SIG-M5 treated with dmso at 0.1 percent for 504 hours (cell line): ENCODE measurements around the gene CDK6.
"Not testable (repeated sequence)": the region's sequence is repeated elsewhere in the genome, so short reads cannot be mapped to it uniquely, and the experiment has no call there.

Experiments
- DNase-seq: peaks from one replicate; lab custom pipeline; 2025; ENCODE audit not compliant: unreplicated experiment; lab: John Stamatoyannopoulos, UW

The CDK6 gene

GRCh38 chr7:92836489-92836999, at the start of gene CDK6:
Gene CDK6 (minus strand): TSS chr7:92836573. CDS start chr7:92833323, 3,250 bp downstream.
- peak; percentile 12 for DNase-seq

DNA sequence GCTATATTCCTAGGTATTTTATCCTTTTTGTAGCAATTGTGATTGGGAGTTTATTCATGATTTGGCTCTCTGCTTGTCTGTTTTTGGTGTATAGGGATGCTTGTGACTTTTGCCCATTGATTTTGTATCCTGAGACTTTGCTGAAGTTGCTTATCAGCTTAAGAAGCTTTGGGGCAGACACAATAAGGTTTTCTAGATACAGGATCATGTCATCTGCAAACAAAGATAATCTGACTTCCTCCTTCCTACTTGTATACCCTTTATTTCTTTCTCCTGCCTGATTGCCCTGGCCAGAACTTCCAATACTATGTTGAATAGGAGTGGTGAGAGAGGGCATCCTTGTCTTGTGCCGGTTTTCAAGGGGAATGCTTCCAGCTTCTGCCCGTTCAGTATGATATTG, 49.7 kb upstream of the CDK6 start:
- not testable (repeated sequence) for DNase-seq

- no peak for DNase-seq
These were observed 47.8 kb upstream of the CDK6 start for GRCh38 chr7:92884218-92884617.

- DNase-seq = no peak
These were observed 46.4 kb upstream of the CDK6 start for GRCh38 chr7:92882760-92883159.

GRCh38 chr7:92881091-92881485, 44.7 kb upstream of the CDK6 start:
- DNase-seq = no peak

- peak; percentile 21 for DNase-seq
These were observed 44.1 kb upstream of the CDK6 start for GRCh38 chr7:92880212-92881090.

DNA sequence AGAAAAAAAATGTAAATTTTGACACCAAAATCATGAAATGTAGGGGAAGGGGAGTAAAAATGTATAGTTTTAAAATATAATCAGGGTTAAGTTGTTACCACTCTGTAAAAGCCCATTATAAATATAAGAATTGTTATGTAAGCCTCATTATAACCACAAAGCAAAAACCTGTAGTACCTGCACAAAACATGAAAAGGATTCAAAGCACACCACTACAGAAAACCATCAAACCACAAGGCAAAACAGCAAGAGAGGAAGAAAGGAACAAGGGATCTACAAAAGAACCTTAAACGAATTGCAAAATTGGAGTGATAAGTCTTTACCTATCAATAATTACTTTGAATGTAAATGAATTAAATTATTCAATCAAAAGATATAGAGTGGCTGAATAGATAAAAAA, 41.0 kb upstream of the CDK6 start:
- DNase-seq = no peak

DNA sequence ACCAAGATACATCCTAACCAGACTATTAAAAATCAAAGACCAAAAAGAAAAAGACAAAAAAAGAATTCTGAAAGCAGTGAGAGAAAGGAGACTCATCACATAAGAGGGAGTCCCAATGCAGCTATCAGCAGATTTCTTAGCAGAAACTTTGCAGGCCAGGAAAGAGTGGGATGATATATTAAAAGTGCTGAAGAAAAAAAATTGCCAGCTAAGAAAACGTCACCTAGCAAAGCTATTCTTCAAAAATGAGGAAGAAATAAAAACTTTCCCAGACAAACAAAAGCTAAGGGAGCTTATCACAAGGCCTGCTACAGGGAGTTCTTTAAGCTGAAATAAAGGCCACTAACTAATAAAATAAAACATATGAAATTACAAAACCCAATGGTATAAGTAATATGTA, 40.5 kb upstream of the CDK6 start:
- DNase-seq = no peak

- no peak for DNase-seq
These were observed 39.3 kb upstream of the CDK6 start for GRCh38 chr7:92875719-92876118.

DNA sequence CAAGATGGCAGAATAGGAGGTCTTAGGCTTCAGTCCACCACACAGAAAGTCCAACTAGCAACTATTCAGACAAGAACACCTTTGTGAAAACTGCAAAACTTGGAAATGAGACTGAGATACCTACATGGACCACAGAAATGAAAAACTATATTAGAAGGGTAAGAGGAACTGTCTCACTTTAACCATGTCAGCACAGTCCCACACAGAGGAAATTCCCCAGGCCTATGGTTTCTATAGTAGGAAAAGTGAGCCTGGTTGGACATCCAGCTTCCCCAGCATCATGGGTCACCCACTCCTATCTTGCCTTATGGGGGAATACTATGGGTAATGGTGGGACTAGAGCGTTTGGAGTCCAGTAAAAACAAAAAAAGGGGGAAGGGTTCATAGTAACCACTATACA, 38.8 kb upstream of the CDK6 start:
- no peak for DNase-seq

GRCh38 chr7:92874567-92874966, 38.2 kb upstream of the CDK6 start:
- DNase-seq = no peak

- no peak for DNase-seq
These were observed 37.4 kb upstream of the CDK6 start for GRCh38 chr7:92873776-92874175.

- DNase-seq = no peak
These were observed 36.3 kb upstream of the CDK6 start for GRCh38 chr7:92872701-92873100.

- DNase-seq = no peak
These were observed 32.4 kb upstream of the CDK6 start for GRCh38 chr7:92868683-92869293.

DNA sequence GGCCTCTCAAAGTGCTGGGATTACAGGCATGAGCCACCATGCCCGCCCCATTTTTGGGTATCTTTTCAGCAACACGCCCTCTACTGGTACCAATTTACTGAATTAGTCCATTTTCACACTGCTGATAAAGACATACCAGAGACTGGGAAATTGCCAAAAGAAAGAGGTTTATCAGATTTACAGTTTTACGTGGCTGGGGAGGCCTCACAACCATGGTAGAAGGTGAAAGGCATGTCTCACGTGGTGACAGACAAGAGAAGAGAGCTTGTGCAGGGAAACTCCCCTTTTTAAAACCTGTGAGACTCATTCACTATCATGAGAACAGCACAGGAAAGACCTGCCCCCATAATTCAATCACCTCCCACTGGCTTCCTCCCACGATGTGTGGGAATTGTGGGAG, 27.8 kb upstream of the CDK6 start:
- peak; percentile 6 for DNase-seq

GRCh38 chr7:92856436-92856835, 20.1 kb upstream of the CDK6 start:
- no peak for DNase-seq

DNA sequence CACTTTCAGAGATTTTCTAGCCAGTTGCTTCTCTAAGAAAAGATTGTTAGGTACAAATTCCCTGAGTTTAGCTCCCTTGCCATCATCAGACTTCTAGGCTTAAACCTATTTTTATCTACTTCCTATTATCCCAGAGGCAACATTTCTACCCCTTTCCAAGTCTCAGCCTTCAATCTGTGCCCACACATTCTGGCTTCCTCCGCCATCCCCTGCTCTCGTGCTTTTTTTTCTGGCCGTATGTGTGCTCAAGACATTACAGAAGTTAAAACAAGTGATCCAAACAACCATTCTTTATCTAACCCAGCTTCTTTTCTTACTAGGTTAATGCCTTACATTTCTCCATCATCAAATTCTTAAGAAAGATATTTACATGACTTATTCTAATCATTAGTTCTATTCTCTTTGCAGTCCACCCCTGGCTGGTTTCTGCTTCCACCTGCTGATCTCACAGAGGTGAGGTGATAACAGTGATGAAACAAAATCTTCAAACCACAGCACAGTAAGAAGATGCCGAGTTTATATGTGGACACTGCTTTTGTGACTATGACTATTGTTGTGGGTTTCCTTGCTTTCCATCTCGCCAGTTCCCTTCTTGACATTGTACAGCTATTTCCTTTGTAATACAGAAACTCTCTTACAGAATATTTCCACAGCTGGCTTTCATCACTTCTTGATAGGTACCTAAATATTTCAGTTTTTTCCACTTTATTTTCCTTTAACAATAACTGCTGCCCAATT, 18.3 kb upstream of the CDK6 start:
- DNase-seq = no peak

DNA sequence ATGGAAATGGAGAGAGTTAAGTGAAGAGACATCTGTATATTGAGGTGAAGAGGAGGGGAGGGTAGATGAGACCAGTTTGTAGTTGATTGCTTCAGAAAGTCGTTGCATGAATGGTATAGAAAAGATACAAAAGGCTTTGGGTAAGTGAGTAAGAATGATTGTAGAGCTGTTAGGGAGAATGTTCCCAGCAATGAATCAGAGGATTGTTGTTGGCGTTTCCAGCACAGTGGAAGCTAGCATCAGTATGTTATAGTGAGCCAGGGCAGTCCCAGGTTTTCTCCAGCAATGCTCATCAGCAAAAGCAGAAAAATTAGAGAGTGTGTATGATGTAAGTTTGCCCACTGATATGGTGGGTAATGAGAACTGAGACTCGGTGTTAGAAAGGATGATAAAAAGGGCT, 15.4 kb upstream of the CDK6 start:
- no peak for DNase-seq

DNA sequence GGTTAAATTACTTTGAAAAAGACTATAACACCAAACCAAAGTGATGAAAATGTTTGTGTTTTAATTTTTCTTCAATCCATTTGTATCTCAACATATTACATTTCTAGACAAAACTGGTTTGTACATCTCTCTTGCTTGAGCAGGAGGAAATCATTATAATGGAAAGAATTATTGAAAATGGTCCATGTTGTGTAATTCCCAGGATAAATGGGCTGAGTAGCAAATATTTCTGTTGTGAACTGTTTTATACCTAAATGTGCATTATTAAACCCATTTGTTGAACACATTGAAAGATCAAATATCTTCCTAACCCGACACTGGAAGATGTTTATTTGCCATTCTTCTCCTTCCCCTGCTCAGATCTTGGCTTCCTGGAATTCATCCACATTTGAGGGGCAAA, 14.1 kb upstream of the CDK6 start:
- no peak for DNase-seq

DNA sequence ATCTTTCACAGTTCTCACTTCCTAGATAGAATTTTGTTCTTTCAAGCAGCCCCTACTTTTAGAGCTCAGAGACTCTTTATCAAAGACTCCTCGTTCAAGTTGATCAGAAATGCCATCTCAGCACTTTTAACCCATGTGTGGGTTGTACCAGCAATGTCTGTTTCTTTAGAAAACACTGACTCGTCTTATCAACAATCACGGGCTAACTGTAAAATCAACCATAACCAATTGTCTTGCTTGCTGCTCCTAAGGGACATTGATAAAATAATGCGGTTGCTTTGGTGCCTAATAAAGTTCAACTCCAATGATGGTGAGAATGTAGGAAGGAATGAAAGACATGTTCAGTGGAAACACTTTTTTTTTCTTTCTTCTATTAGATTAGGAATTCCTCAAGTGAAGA, 12.9 kb upstream of the CDK6 start:
- DNase-seq = no peak

DNA sequence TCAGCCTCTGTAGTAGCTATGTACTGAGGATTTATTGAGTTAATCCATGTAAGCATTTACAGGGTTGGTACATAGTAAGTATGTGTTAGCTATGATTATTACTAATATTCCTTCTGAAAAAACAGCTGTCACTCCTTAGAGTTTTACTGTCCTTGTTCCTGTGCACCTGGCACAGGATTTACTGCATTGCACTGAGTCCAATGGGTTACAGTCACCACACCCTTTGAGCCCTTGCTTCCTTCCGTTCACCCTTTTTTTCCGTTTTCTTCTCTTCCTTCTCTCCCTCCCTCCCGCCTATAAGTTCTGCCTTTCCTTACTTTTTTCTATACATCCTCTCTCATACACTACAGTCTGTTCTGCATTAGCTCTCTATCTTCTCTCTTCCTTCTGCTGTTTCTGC, 12.5 kb upstream of the CDK6 start:
- no peak for DNase-seq

- no peak for DNase-seq
These were observed 12.1 kb upstream of the CDK6 start for GRCh38 chr7:92848441-92848840.
